DMS53 treated with DMSO at 0.1 percent for 48 hours (cell line): ENCODE data around the gene MRPL45.
A peak's percentile ranks its signal among the peaks of the same experiment; 100 is the strongest.

Source experiments
- DNase-seq: peaks from one replicate; lab custom pipeline; 2025; ENCODE audit not compliant: unreplicated experiment; lab: John Stamatoyannopoulos, UW

The MRPL45 gene

DNA sequence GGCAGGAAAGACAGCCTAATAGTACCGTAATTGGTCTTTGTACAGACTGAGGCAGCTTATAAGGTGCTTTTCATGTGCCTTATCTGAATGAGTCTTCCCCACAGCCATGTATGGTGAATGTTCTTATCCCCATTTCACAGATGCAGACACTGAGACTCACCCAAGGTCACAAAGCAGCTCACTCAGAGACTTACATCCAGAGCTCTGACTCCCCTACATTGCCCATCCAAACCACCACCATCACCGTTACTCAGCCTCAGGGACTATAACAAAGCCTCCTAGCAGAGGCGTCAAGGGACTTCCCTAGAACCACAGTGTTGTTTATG is 47.4 kb downstream of the MRPL45 start:
- DNase-seq, result no peak

DNA sequence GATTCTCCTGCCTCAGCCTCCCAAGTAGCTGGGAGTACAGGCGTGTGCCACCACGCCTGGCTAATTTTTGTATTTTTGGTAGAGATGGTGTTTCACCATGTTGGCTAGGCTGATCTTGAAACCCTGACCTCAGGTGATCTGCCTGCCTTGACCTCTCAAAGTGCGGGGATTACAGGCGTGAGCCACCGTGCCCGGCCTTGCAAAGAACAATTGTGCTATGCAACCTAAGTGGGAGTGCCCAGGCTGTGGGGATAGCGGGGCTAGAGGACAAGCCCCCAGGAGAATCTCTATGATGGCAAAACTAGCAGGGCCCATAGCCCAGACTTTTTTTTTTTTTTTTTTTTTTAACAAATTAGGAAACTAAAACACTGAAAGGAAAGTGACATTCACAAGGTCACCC is 48.8 kb downstream of the MRPL45 start:
- no peak for DNase-seq

DNA sequence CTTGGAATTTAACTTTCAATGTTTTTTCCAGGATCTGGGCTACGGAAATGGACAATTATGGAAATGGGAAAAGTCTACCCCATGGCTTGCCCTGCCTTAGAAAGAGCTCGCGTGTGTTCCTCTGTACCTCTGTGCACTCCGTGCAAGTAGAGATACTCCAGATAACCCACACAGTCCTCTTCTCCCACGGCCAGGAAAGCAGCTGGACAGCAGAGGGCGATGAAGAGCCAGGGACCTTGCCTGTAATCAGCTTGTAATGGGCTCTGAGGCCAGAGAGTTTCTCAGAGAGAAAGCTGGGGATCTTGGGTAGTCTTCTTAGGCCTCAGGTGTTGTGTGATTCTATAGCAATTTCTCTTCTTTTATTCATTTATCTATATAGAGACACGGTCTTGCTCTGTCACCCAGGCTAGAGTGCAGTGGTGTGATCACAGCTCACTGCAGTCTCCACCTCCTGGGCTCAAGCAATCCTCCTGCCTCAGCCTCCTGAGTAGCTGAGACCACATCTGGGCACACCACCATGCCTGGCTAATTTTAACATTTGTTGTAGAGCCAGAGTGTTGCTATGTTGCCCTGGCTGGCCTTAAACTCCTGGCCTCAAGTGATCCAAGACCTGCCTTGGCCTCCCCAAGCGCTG is 52.2 kb downstream of the MRPL45 start:
- peak; percentile 80 for DNase-seq

DNA sequence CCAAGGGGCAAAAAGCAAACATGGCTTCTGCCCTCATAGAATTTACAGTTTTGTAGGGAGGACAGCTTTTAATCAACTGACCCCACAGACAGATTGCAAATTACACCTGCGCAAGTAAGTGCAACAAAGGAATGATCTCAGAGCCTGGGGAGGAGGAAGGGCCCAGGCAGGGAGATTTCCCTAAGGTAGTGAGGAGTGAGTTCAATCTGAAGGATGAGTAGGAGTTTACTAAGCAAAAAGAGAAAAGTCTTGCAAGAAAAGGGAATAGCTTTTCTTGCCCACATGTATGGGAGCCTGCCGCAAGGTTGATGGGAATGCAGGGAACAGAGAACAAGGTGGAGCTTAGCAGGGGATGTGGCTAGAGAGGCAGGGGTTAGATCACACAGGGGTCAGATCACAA is 53.1 kb downstream of the MRPL45 start:
- no peak for DNase-seq

DNA sequence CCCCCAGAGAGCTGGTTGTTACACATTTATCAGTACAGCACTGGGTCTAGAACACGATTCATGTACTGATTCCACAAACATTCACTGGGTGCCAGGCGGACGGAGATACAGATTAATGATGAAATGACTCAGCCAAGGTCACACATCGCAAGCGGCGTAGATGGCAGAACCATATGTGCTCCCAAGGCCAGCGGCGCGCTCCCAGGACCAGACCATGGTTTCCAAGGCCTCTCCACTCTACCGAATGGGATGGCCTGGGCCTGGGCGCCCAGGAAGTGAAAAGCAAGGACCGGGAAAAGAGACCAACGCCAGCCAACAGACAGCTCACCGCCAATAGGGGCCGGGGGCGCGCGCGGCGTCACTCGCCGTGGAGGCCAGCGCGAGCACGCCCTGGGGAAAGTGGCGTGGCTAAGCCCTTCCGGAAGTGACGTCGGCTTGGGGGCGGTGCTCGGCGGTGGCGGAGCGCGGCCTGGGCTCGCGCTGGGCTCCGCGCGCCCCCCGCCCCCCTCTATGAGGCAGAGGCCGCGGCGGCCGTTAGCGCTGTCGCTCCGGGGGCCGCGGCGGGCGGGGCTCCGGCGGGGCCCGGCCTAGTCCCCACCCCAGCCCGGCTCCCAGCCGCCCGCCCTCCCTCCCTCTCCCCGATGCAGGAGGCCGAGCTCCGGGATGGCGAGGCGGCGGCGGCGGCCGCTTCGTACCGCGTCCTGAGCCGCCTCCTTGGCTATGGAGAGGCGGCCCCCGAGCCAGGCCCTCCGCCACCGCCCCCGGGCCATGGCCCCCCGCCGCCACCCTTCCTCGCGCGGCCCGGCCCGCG is 54.6 kb downstream of the MRPL45 start, which contains the start of gene SOCS7:
TSS of gene SOCS7 (plus strand) at position 433 of the 811 bp plus-strand sequence. CDS start at position 642, 209 bp downstream.
- peak; percentile 78 for DNase-seq

DNA sequence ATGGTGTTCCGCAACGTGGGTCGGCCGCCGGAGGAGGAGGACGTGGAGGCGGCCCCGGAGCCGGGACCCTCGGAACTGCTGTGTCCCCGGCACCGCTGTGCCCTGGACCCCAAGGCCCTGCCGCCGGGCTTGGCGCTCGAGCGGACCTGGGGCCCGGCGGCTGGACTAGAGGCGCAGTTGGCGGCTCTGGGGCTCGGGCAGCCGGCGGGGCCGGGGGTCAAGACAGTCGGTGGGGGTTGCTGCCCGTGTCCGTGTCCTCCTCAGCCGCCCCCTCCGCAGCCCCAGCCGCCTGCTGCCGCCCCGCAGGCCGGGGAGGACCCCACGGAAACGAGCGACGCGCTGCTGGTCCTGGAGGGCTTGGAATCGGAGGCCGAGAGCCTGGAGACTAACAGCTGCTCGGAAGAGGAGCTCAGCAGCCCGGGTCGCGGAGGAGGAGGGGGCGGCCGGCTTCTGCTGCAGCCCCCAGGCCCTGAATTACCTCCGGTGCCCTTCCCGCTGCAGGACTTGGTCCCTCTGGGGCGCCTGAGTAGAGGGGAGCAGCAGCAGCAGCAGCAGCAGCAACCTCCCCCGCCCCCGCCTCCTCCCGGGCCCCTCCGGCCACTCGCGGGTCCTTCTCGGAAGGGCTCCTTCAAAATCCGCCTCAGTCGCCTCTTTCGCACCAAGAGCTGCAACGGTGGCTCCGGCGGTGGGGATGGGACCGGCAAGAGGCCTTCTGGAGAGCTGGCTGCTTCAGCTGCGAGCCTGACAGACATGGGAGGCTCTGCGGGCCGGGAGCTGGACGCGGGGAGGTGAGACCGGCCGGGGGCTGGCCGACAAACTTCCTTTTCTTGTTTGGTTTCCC is 55.5 kb downstream of the MRPL45 start:
- DNase-seq, result no peak

DNA sequence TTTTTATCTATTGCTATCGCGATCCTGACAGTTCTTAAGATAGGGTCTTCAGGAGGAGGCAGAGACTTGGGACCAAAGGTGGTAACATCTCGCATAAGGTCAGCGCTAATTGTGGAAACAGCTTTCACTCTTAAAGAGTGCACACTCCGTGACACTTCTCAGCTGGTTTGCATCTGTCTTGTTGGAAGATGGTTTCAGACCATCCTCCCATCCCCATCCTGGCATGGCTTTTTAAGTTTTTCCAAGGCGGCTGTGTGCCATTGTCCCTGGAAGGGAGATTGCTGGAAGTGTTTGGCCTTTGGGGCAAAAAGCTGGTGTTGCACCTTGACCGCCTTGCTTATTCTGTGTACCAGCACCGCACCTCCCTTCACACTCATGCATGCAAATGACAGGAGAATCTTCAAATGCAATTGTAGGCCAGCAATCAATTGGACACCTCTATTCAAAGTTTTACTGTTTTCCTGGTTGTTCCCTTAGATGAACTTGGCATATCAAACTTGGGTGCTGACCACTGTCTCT is 56.2 kb downstream of the MRPL45 start:
- DNase-seq, result no peak

DNA sequence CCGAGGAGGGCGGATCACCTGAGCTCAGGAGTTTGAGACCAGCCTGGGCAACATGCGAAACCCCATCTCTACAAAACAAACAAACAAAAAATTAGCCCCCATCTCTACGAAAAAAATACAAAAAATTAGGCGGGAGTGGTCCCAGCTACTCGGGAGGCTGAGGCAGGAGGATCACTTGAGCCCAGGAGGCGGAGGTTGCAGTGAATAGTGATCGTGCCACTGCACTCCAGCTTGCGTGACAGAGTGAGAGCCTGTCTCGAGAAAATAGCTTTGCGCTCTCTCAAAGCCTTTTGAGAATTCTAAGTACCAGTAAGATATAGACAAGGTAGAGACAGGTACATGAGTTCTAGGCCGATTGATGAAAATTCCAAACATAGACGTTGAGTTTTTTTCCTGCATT is 56.7 kb downstream of the MRPL45 start:
- no peak for DNase-seq

DNA sequence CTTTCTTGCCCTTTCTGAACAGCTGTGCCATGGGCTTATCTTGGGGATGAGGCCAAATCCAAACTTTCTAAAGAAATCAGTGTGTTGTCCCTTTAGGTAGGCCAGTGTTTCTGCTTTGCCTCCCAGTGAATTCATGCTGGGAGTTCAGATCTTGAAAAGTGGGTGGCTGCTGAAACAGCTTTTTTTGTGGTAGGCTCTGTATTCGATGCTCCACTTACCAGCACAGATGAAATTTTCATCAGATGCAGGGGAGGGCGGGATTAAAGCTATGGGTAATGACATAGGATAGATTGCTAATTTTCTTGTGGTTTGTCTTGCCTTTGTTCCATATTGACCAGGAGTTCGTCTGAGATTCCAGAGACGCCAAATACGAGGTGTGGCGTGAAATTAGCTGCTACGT is 57.5 kb downstream of the MRPL45 start:
- DNase-seq, result no peak

DNA sequence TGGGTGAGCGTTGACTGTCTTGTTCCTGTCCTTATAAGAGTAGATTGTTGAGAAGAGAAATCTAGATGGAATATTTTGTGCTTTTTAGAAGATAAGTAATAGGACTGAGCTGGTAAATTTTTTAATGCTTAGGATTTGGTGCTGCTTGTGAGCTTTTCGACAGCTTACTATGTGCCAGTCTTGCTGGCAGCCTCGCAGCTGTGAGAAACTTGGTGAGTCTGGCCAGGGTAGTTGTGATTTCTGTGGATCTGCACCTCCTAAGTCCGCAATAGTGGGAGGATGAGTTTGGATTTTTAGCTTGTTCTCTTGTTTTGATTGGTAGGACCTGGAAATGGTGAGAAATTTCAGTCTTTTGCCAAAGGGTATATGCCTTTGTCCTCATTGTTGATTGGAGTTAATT is 58.3 kb downstream of the MRPL45 start:
- DNase-seq, result no peak

DNA sequence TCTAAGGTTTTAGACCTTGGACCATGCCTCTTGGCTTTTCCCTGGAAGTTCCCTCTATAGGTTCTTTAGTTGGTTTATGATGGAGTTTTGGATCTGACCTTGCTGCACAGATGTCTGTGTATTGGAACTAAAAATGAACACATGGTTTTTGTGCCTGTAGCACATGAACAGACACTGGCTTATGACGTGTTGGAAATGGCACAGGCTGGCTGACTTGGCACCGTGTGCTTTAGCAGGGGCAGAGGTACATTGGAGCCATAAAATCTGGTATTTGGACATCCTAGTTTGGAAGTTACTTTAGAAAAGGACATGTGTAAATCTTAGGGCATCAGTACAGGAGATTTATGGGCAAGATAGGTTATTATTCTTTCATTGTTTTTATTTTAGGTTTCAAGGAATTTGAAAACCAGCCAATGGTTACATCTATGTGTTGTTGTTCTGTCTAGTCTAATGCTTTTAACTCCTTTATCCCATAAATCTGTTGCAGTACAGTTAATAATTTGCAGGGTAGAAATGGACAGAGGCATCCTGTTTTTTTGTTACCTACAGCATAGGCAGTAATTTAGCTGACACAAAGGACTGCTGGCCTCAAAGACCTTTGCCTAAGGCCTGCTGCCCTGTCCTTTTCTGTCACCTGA is 60.6 kb downstream of the MRPL45 start:
- no peak for DNase-seq

DNA sequence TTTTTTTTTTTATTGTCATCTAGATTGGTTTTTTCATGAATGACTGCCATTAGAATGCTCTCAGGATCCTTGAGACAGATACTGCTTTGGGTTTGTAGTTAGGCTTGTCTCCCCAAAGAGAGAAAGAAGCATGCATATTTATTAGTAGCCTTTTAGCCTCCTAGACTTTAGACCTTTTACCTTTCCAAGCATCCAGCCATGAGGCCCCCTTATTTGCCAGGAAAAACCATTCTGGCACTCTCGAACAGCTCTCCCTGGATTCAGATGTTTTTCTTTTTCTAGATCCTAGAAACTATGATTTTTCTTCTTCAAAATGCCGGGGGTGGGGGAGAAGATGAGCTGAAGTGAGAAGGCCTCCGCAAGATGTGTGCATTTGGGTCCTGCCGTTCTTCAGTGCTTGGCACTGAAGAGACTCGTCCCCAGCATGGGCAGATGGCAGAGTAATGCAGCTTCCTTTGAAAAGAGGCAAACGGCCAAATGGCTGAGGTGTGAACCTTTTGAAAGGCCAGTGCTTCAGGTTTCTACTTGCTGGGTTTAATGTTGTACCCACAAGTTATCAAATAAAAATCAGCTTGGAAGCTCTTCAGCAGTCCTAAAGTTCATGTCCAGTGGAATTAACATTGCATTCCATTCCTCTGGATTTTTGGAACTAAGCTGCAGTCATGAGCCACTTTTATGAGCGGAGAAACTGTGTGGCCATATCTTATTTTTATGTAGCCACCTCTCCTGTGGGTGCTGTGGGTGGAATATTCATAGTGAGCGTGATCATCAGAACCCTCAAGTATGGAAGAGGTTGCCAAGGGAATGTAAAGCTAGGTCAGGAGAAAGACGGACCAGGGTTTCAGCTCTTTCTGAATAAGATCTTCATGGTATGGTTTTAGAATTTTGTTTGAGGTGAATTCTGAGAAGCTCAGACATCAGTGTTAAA is 61.9 kb downstream of the MRPL45 start:
- DNase-seq, result no peak

DNA sequence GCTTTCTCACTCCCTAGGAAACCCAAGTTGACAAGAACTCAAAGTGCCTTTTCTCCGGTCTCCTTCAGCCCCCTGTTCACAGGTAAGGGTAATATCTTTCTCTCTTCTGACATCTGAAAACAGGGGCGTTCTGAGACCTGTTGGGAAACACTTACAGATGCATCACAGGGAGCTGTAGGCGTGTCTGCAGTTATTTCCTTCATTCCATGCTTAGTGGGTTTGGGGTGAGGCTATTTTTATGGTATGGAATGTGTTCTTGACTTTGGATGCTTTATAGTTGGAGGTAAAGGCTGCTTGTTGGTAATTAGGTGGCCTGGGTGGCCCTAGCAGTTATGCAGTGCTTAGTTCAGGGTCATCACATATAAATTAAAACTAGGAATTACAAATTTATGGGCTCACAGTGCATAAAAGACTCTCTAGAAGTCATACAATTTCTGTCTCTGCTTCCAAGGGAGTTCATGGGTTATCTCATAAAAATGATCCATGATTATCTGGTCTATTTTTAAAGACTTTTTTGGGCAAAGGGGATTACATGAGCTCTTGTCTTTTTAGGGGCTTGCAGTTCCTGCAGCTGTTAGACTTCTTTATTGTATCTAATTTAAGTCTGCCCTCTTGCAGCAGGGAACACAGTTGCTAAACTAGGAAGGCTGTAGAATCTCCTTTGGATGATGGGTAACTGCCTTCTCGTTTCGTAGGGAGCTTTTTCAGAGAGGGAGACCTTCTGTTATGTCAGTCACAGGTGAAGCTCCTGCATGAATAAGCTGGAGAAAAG is 64.9 kb downstream of the MRPL45 start:
- DNase-seq, result no peak

DNA sequence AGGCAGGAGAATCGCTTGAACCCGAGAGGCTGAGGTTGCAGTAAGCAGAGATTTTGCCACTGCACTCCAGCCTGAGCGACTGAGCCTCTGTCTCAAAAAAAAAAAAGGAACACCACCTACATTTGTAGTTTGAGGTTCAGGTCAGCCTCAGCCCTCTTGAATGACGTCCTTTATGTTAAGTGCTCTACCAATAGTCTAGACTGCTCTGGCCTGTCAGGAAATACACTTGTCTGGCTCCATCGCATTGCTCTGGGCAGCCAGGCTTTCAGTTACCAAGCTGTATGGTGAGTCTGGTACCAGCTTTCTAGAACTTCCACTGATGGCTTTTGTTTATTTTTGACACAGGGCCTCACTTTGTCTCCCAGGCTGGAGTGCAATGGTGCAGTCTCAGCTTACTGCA is 66.0 kb downstream of the MRPL45 start:
- no peak for DNase-seq

DNA sequence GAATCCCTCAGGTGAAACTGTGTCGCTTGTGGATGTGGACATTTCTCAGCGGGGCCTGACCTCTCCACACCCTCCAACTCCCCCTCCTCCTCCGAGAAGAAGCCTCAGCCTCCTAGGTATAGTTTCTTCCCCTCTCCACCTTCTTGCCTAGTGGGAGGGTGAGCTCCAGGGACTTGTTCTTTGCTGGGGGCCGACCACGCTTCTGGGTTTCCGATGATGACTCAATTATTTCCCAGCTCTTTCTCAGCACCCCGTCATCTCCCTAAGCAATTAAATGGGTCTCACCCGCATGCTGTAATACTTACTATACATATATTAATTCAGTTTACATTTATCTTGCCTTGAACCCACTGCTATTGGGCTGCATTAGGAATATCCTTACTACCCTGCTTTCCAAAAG is 67.8 kb downstream of the MRPL45 start:
- no peak for DNase-seq

DNA sequence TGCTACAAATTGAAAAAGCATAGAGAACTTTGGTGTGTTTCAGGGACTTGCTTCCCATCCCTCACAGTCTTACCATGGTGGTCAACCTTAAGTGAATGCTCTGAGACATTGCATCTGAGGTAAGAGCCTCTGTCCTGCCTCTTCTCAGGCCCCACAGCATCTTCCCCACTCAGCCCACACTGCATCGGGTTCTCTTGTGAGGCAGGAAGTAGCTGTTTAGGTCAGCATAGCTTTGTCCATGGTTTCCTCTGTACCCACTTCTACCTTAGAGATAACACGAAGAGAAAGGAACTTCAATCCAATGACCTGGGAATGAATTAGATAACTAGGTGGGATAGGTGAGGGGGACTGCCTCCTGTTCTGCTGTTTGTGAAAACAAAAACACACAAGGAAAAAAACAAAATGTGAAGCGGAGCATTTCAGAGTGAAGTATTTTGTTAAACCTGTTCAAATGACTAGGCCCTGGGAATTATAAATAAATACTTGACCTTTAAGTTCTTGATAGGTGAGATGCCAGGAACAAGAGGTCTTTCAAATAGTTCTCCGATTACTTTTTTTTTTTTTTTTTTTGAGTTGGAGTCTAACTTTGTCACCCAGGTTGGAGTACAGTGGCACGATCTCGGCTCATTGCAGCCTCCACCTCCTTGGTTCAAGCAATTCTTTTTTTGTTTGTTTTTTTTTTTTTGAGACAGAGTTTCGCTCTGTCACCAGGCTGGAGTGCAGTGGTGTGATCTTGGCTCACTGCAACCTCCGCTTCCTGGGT is 72.3 kb downstream of the MRPL45 start:
- DNase-seq, result no peak
